Epidermal melanocyte (primary cell): ENCODE data around the gene TAS2R1.
"Not testable (repeated sequence)": the region's sequence is repeated elsewhere in the genome, so short reads cannot be mapped to it uniquely, and the experiment has no call there.

ENCODE experiments used
- DNase-seq: peaks from one replicate; pipeline ENCODE4 v3.0.0; 2011; ENCODE audit warnings: low spot score; ENCODE audit not compliant: insufficient read length

Gene TAS2R1

DNA sequence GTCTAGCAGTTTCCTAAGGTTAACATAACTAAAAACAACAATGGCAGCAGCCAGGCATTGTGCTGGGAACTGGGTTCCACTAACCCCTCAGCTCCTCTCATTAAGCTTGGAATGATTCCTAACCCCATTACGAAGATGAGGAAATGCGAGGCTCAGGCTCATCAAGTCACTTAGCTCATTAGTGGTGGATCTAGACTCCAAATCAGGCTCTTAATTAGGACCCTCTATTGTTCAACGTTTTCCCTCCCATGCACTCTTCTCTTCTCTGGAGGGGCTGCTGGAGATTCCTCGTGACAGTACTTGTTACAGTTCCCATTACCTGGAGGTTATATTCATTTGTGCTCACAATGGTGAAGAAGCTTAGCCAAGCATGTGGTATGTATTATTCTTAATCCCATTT is 6.5 kb downstream of the TAS2R1 start:
- DNase-seq: no peak

DNA sequence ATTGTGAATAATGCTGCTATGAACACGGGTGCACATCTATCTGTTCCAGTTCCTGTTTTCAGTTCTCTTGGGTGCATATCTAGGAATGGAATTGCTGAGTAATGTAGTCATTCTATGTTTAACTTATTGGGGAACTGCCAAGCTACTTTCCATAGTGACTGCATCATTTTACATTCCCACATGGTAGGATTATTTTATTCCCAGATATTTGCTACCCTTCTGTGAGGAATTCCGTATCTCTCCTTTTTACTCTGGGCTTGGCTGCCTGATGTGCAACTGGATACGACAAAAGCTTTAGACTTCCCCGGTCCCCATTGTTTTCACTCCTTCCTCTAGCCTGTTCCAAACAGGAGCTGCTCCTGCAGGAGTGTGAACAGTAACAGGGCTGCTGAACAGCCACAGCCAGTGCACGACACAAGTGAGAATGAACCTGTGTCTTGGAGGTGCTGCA is 7.2 kb downstream of the TAS2R1 start:
- DNase-seq: no peak

DNA sequence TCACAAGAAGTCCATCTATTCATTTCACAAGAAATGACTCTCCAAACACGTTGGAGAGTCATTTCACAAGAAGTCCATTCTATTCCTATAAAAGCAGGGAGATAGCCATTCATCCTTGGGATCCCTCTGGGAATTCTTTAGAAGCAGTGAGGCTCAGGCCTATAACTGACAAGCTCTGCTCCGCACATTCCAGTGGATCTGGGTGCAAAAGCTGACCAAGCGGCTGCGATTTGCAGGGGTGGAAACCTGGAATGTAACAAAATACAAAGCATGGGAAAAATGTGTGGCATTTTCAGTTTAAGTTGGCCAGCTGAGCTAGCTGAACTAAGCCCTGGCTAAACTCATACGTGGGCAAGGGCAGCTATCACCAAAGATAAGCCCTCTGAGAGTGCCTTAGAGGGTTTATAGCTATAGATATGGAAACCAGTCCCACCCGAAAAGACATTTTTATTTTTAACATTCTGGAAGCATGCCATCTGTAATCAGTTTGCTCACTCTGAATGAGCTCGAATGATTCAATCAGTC is 8.7 kb downstream of the TAS2R1 start:
- no peak for DNase-seq

DNA sequence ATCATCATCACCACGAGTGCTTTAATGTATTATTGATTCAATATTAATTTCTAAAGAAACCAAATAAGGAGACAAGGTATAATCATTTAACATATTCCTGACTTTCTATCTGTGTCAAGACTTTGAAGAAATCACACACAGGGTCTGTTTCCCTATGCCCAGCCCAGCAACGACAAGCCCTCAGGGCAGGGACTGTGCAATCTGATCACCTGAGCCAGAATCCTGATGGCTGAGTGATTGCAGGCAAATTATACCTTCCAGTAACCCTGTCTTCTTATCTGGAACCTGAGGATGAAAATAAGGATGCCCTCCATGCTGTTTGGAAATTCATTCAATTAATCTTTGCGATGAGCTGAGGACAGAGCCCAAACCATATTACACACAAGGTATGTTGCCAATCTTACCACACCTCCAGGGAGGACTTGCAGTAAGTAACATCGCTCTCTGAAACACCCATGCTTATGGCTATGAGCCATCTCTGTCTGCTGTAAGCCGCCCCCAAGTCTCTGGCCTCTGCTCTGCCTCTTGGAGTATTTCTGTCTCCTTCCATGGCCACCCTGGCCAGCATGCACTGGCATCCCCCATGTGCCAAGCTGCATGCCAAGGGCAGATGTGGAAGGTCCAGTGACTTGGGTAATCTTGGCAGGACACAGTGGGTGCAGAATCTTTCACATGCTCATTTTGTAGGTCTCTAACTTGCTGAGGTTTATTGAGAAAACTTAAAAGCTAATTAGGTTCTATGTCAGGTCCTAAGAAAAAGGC is 10.6 kb downstream of the TAS2R1 start:
- no peak for DNase-seq

DNA sequence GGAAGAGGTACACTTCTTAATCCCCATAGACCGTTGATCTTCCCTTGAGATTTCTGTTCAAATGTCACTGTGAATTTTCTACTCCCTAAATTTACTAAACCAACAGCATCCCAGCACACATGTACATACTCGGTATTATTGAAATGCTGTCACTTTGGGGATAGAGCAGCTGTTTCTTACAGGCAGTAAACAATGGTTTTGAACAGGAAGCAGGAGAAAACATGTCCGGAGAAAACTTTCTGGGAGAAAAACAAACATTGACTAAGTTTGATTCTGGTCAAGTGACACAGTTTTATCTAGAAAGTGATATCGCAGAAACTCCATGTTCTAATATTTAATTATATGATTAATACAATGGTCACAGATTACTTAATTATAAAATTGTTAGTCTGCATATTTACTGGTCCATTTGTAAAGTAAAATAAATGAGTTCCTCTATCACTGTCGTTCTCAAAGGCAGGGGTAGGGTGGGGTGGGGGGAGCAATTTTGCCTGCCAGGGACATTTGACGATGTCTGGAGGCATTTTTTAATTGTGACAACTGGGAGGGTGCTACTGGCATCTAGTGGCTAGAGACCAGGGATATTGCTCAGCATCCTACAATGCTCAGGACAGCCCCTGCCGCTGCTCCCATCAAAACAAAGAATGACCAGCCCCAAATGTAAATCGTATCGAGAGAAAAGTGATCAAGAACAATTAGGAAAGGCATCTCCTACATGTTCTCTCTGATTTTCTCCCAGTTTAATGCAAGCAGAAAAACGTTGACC is 12.2 kb downstream of the TAS2R1 start:
- DNase-seq: no peak

DNA sequence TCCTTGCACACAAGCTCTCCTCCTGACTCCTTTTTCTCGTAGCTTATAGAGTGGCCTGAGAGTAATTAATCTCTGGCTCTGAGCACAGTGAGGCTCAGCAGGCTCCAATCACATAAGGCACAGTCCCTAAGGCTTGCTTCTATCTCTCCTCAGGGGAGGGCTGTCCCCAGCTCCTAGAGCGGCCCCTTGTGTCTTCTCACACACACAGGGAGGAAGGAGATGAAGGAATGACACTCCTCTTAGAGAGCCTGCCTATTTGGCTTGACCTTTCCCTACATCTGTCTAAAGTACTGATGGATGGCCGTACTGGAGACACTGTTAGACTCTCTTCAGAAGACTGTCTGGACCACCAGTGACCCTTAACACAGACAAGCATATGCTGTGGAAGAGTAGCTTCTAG is 12.9 kb downstream of the TAS2R1 start:
- no peak for DNase-seq

DNA sequence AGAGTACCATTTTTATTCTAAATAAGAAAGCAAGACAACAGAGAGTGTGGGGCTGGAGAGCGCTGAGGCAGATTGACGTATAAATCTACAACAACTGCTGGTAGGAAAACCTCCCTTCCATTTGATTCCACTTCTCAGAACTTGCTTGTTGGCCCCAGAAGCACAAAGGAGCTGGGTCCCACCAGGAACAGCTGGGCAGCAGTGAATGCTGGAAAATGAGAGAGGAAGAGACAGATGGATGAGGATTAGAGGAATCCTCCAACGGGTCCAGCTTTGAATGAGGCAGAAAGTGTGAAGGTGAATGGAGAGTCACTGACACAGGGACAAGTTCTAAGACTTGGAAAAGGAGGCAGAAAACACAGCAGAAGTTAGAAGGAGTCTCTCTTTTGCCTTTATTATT is 14.8 kb downstream of the TAS2R1 start:
- no peak for DNase-seq

DNA sequence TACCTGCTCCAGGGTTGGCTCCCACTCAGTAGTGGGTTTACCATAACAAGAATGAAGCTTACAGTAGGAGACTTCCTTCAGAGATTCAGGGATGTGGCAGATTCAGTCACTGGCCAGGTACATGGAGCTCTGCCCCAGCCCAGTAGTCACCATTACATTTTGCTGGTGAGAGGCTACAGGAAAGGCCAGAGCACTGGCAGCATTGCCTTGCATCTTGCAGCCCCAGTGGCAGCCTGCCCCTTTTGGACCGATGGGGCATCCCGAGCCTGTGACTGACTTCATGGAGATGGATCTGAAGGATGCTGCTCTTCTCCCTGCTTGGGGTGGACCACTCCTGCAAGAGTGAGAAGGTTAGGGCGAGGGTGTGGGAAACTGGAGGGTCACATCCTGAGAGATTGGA is 16.8 kb downstream of the TAS2R1 start:
- no peak for DNase-seq

DNA sequence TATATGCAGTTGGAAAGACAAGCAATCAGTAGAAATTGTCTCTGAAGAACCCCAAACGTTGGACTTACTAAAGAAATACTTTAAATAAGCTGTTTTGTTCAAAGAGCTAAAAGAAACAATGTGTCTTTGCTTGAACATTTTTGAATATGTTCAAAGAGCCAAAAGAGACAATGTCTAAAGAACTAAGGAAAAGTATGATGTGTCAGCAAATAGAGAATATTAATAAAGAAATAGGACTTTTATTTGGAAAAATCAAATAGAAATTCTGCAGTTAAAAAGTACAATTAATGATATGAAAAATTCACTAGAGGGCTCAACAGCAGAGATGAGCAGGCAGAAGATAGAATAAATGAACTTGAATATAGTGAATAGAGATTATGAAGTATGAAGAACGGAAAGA is 19.2 kb downstream of the TAS2R1 start:
- DNase-seq: no peak

DNA sequence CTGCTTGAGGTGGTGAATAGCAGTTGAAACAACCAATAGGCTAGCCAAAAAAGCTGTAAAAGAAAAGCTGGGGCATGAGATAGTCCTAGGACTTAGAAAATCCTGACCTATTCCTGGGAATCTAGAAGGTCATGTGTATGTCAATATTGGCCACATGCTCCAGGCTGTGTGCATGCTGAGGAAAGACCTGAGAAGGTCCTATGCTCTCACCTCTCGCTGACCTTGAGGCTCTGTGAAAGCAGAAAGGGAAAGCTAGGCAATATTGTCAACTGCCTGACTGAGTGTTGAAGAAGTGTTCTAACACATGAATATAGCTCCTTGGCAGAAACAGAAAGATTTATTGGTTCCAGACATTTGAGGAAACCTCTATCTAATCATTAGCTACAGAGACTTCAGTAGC is 19.8 kb downstream of the TAS2R1 start:
- no peak for DNase-seq

DNA sequence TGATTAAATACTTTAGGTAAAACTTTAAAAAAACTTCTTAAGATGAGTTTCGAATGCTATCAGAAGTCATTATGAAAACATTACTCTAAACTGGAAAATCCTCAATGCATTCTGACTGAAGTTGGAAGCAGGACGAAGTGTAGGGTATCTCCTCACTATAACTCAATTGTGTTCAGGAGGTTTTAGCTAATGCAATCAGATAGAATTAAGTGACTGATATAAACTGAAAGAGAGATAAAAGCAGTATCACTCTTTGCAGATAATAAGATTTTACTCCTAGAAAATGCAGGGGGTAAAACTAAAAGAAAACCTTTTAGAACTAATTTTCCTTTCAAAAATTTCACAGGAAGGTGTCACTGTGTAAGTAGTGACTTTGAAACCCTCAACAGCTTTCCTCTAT is 22.1 kb downstream of the TAS2R1 start:
- no peak for DNase-seq

DNA sequence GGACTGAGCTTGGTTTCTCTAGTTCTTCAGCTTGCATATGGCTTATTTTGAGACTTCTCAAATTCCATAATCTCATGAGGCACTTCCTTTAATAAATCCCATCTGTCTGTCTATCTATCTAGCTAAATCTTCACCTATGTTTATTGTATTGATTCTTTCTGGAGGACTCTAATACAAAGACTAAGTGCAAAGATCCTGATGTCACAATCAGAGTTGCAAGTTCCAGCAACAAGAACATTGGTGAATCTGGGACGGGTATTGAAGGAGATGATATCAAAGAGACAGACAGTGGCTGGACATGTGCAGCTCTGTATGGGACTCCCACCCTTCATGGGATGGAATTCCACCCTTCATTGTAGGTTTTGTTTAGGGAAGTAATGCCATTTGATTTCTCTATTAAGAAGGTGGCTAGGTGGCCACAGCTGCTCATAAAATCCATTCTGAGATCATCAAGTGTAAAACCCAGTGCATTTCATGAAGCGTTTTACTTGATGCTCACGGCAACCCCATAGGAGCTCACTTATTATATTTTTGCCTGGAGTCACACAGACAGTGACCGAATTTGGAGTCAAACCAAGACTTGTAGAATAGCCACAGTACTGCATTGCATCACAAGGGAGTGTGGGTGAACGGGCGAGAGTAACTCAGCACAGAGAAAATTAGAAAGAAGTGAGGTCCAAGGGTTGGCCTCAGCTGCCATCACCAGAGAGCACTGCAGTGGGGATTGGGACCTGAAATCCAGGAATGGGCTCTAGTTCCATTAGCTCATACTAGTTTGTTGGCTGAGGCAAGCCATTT is 24.9 kb downstream of the TAS2R1 start:
- DNase-seq: no peak

DNA sequence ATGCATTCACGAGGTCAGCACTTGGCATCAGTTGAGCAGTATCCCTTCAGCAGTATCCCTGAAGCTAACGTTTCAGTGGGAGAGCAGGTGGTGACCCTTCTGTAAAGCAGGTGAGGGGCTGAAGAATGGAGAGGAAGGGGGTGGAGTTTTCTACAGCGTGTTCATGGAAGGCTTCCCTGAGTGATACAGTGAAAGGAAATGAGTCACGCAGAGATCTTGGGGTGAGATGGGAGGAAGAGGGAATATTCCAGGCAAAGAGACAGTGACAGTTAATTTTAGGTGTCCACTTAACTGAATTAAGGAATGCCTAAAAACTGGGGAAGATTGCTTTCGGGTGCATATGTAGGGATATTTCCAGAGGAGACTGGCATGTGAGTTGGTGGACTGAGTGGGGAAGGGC is 25.7 kb downstream of the TAS2R1 start:
- DNase-seq: no peak

DNA sequence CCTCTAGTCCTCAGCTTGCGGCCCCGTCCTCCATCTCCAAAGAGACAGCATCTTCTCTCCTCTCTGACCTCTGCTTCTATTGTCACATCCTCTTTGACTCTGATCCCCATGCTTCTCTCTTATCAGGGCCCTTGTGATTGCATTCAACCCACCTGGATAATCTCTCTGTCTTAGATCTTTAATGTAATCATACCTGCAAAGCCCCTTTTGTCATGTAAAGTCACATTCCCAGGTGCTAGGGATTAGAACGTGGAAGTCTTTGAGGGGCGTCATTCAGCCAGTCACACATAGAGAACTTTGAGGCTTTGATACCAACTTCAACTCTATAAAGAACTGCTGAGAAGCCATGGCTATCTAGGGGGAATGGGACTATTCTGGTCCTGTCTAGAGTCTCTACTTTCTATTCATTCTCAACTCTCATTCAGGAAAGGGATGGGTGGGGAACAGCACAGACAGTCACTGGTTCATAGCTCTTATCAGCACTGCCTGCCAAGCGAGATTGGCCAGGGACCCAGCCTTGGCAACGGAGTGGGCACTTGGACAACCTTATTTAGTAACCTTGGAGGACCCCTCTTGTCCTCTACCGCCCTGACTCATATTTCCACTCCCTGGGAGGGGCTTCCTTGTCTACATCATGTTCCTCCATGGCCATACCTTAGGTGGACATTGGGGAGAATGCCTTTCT is 29.0 kb downstream of the TAS2R1 start:
- no peak for DNase-seq

DNA sequence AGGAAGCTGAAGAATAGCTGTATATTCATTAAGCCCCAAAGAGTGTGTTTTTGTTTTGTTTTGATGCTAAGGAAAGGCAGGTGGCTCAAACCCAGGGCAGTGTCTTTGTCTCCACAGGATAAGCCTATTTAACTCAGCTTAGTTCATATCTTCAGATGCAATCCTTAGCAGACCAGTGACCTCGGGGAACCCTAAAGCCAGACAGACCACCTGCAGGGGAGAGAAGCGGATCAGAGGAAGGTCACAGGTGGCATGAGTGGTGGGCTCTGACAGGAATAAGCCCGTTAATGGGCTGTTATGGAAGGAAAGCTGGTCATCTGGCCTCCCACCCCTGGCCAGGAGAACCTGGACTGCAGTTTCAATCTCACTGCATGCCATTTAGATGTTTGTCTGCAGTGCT is 30.8 kb downstream of the TAS2R1 start:
- DNase-seq: no peak

DNA sequence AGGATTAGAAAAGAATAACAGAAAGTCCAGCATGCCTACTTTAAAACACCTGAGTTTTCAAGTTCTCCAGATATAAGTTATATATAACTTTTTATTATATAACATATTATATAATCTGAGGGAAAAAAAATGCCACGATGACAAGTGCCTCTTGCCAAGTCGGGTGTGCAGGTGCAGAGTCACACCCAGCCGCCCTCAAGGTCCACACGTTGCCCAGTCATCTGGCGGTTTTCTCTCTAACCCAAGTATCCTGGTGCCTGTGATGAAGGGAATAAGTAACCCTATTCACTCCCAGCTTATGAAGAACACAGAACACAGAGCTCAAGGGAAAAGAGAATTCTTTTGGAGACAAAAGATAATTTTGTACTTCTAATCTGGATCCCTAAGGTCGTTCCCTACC is 31.8 kb downstream of the TAS2R1 start:
- DNase-seq: not testable (repeated sequence)

DNA sequence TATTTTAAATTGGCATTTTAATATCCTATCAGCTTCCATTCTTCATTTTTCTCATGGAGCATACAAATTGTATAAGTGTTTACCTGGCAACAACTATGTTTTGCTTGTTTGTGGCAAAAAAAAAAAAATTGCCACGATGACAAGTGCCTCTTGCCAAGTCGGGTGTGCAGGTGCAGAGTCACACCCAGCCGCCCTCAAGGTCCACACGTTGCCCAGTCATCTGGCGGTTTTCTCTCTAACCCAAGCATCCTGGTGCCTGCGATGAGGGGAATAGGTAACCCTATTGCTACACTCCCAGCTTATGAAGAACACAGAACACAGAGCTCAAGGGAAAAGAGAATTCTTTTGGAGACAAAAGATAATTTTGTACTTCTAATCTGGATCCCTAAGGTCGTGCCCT is 32.8 kb downstream of the TAS2R1 start:
- DNase-seq: not testable (repeated sequence)

DNA sequence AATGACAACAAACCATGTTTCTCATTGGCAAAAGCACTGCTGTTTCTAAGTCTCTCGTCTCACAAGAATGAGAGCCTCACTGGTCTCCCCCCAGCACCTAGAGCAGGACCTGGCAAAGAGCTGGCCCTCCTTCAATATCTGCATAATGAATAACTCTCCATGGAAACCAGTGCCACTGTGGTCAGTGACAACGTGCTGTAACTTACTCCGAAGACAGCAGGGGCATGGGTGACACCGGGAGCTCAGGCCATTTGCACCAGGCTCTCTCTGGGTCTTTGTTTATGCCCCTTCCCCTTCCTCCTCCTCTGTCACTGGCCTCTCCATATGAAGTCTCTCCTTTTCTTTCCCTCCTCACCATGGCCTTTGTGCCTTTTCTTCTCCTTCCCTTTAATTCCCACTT is 33.3 kb downstream of the TAS2R1 start:
- no peak for DNase-seq

DNA sequence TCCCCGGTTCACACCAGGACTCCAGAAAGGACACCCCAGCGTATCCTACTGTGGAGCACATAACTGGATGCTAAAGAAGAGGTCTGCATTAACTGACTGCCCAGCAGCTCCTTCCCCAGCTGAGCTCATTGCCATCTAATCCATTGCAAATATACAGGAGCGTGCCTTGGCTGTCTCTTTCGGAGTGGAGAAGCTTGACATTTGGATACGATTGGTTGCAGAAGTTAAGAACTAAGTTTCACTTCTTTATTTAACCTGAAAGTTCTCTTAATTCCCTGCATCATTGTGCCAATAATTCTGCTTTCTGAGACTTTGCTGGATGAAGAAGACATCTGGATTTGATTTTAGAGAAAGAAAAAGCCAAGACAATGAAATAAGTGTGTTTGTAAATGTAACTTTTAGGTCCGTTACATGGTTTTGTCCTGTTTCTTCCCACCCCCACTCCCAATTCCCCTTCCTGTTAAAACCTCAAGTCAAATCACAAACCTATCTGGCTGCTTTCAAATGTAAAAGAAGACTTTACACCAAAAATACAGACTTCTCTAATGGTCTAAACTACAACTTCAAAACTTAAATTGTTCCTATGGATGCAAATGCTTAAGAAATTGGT is 33.9 kb downstream of the TAS2R1 start:
- no peak for DNase-seq

DNA sequence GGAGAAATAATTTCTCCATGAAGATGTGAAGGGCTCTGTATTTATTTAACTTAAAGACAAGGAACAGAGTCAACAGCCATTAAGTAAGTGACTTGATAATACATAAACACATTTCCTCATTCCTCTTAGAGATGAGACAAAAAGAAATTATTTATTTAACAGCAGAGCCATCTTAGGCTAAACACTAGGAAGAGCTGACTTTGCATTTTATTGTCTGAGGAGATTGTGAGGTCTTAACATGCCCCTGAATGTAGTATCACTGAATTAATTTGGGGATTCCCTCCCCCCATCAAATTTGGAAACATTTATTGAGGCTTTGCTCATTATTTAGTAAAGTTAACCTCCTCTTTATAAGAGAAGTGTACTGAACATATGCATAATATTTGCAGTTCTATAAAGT is 35.2 kb downstream of the TAS2R1 start:
- no peak for DNase-seq
